HG03159 (cell line): ENCODE data around the gene PSG6.
"Not testable (repeated sequence)": the region's sequence is repeated elsewhere in the genome, so short reads cannot be mapped to it uniquely, and the experiment has no call there.

ENCODE experiments used
- ATAC-seq: cut with Tn5 transposase; IDR thresholded peaks from one replicate; pipeline ENCODE4 v1.9.1; 2021; ENCODE audit warnings: mild to moderate bottlenecking, moderate library complexity; ENCODE audit not compliant: unreplicated experiment

Gene PSG6

GRCh38 chr19:42912941-42913340 is 4.8 kb downstream of the PSG6 start:
- ATAC-seq = not testable (repeated sequence)

- ATAC-seq = not testable (repeated sequence)
These were observed 6.0 kb downstream of the PSG6 start for GRCh38 chr19:42911731-42912130.

- not testable (repeated sequence) for ATAC-seq
These were observed 11.5 kb downstream of the PSG6 start for GRCh38 chr19:42906162-42906561.

- not testable (repeated sequence) for ATAC-seq
These were observed 17.1 kb downstream of the PSG6 start for GRCh38 chr19:42900561-42900960.

GRCh38 chr19:42899674-42900073 is 18.0 kb downstream of the PSG6 start:
- ATAC-seq = not testable (repeated sequence)

- not testable (repeated sequence) for ATAC-seq
These were observed 18.6 kb downstream of the PSG6 start for GRCh38 chr19:42899110-42899509.

GRCh38 chr19:42898656-42899055 is 19.0 kb downstream of the PSG6 start:
- not testable (repeated sequence) for ATAC-seq

GRCh38 chr19:42897729-42898128 is 20.0 kb downstream of the PSG6 start:
- ATAC-seq = not testable (repeated sequence)

- ATAC-seq = not testable (repeated sequence)
These were observed 27.2 kb downstream of the PSG6 start for GRCh38 chr19:42890446-42890845.

GRCh38 chr19:42887876-42888445 is 29.7 kb downstream of the PSG6 start:
- ATAC-seq = not testable (repeated sequence)

- ATAC-seq = not testable (repeated sequence)
These were observed 35.0 kb downstream of the PSG6 start for GRCh38 chr19:42882730-42883129.

GRCh38 chr19:42882010-42882409 is 35.7 kb downstream of the PSG6 start:
- ATAC-seq = not testable (repeated sequence)

GRCh38 chr19:42881279-42881678 is 36.4 kb downstream of the PSG6 start:
- not testable (repeated sequence) for ATAC-seq

GRCh38 chr19:42880621-42881020 is 37.1 kb downstream of the PSG6 start:
- not testable (repeated sequence) for ATAC-seq

GRCh38 chr19:42879613-42880012 is 38.1 kb downstream of the PSG6 start, which contains the start of gene PSG1:
Gene PSG1 (minus strand): TSS chr19:42879713. CDS start chr19:42879581, 132 bp downstream.
- no peak for ATAC-seq

GRCh38 chr19:42876596-42876995 is 41.1 kb downstream of the PSG6 start:
- ATAC-seq = not testable (repeated sequence)

GRCh38 chr19:42875881-42876280 is 41.8 kb downstream of the PSG6 start:
- not testable (repeated sequence) for ATAC-seq

- not testable (repeated sequence) for ATAC-seq
These were observed 42.5 kb downstream of the PSG6 start for GRCh38 chr19:42874901-42875813.

- ATAC-seq = not testable (repeated sequence)
These were observed 43.6 kb downstream of the PSG6 start for GRCh38 chr19:42874136-42874535.

- no peak for ATAC-seq
These were observed 45.1 kb downstream of the PSG6 start for GRCh38 chr19:42872608-42873007.

GRCh38 chr19:42857544-42857867 is 60.2 kb downstream of the PSG6 start:
- ATAC-seq = no peak
